SK-N-SH (cell line): ENCODE data around the gene DCXR.

ENCODE experiments used
- CTCF ChIP-seq: fragments of 200-600 bp; sonication (generic); IDR thresholded peaks from 2 replicates; pipeline ENCODE4 v1.6.1; 2017; ENCODE audit warnings: antibody characterized with exemption, mild to moderate bottlenecking, moderate library complexity
- IRF3 ChIP-seq: fragments of 150-350 bp; IDR thresholded peaks from 2 replicates; pipeline ENCODE4 v1.6.1; 2016; ENCODE audit warnings: mild to moderate bottlenecking, low read depth, low read length
- MXI1 ChIP-seq: IDR thresholded peaks from 2 replicates; pipeline ENCODE4 v1.6.1; 2012; ENCODE audit warnings: mild to moderate bottlenecking, low read depth, low read length, improper control_type of control experiment
- POLR2AphosphoS5 ChIP-seq: IDR thresholded peaks from 2 replicates; pipeline ENCODE4 v1.6.1; 2012; ENCODE audit warnings: low read depth, low read length
- REST ChIP-seq: IDR thresholded peaks from 2 replicates; pipeline ENCODE4 v1.6.1; 2012; ENCODE audit warnings: mild to moderate bottlenecking, low read depth, low read length, moderate library complexity
- SMC3 ChIP-seq: IDR thresholded peaks from 2 replicates; pipeline ENCODE4 v1.6.1; 2012; ENCODE audit warnings: low read depth, low read length, improper control_type of control experiment
- ZBTB33 ChIP-seq: IDR thresholded peaks from 2 replicates; pipeline ENCODE4 v1.4.0; 2012; ENCODE audit warnings: low read depth, borderline replicate concordance

GRCh38 chr17:81995463-81996231, 41.9 kb downstream of the DCXR start:
- TF ChIP-seq SMC3, result no peak
- no peak for TF ChIP-seq POLR2AphosphoS5
- no peak for TF ChIP-seq IRF3
- TF ChIP-seq CTCF, result no peak
- TF ChIP-seq MXI1, result no peak
- no peak for TF ChIP-seq REST
- no peak for TF ChIP-seq ZBTB33
